Measurements from ENCODE around the gene CSPG4. TPM values are rescaled to one million over a fixed set of nuclear protein-coding genes. Genes with fewer than 3 reads are reported as not detected.
"Not testable (repeated sequence)": the region's sequence is repeated elsewhere in the genome, so short reads cannot be mapped to it uniquely, and the experiment has no call there.

CSPG4 gene
- total RNA-seq, 2 experiments from 2014 or later, result not detected

DNA sequence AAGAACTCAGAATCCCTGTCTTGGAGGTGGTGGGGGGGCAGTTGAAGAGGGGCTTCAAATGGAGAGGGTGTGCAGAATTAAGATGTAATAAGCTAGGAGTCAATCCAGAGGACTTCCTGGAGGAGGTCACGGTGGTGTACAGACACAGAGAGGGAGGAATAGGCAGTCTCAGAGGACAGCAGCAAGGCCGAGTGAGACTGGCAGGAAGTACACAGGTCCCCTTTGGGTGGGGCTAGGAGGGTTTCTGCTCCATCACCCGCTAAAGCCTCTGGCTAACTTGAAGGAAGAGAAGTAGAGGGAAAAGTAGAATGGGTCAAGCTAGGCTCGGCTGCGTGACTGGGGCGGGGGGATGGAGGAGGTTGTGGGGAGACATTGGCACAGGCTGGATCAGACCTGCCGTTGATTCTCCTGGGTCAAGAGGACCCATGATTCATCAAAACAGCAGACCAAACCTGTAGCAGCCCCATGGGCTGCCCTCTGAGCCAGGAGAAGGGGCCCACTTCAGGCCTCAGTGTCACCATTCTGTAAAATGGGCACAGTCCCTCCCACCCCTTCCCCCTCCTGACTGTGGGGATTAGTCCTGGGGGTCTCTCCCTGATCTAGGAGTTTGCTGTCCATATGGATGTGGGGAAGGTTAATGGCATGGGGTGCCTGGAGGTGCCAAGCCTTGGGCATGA is 16.9 kb downstream of the CSPG4 start:
- Mint-ChIP-seq H3K27me3 (peaks cover 7% of the 10 kb centered on the region), H3K4me3 (no peak overlapping the region), H3K27ac (no peak overlapping the region), H3K36me3 (no peaks in the 10 kb centered on the region), H3K9me3 (no peaks in the 10 kb centered on the region), H3K4me1 (peaks cover 19% of the 10 kb centered on the region)
- no peak for DNase-seq

DNA sequence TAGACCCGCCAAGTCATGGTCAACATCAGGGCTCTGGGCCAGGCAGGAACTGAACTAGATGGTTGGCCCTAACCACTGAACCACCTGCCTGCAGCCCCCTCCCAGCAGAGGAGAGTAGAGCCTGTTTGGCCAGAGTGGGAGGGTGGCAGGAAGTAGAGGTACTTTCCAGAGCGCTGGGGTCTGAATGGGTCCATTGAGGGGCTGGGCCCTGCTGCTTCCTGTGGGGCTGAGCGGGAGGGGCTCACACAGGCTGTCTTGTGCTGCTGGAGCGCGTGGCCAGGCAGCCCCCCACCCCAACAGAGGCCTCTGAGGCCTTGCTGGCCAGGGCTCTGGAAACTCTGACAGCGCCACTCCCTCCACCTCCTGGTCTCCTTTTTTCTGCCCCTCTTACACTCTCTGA is 17.4 kb downstream of the CSPG4 start:
- DNase-seq, result no peak
- Mint-ChIP-seq H3K4me3 (no peak overlapping the region), H3K9me3 (no peaks in the 10 kb centered on the region), H3K27me3 (peaks cover 7% of the 10 kb centered on the region), H3K4me1 (peaks cover 18% of the 10 kb centered on the region), H3K27ac (no peak overlapping the region), H3K36me3 (no peaks in the 10 kb centered on the region)

DNA sequence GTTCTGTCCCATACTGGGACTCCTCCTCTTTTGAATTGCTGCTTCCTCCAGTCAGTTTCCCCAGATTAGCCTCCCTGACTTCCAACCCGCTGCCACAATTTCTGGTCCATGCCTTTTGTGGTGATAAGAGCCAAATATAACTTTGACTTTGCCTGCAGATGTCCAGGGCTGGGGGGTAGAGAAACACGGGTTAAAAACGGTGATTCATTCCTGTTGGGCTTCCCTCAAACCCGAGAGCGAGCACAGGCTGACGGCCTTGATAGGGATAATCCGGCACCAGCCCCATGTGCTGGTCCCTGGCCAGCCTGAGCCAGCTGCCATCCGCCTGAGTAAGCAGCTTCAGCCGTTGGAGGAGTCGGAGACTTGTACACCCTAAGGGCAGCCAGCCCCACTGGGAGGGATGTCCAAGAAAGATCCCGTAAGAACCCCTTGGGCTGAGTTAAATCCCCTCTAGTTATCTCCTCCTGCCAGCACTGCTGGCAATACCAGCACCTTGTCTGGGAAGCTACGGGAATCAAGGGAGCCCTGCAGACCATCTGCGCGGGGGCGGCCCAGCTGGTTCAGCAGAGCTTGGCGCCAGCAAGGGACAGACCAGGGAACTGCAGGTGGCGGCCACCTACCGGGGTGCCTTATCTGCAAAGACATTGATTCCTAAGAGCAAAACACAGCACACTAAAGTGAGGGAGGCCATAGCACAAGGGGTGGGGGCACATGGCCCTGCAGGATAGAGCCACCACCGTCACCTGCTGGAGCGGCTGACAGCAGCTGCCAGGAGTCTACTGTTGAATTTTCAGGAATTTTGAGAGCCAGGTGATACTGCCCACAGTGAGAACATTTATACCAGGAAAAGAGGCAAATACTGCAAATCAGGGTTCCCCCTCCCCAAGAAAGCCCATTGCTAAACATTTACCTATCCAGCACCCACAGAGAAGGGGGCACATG is 18.1 kb downstream of the CSPG4 start:
- Mint-ChIP-seq H3K4me1 (peaks cover 14% of the 10 kb centered on the region), H3K9me3 (no peaks in the 10 kb centered on the region), H3K27ac (no peak overlapping the region), H3K36me3 (no peaks in the 10 kb centered on the region), H3K4me3 (no peak overlapping the region), H3K27me3 (peaks cover 7% of the 10 kb centered on the region)
- DNase-seq, result peak; percentile 21

DNA sequence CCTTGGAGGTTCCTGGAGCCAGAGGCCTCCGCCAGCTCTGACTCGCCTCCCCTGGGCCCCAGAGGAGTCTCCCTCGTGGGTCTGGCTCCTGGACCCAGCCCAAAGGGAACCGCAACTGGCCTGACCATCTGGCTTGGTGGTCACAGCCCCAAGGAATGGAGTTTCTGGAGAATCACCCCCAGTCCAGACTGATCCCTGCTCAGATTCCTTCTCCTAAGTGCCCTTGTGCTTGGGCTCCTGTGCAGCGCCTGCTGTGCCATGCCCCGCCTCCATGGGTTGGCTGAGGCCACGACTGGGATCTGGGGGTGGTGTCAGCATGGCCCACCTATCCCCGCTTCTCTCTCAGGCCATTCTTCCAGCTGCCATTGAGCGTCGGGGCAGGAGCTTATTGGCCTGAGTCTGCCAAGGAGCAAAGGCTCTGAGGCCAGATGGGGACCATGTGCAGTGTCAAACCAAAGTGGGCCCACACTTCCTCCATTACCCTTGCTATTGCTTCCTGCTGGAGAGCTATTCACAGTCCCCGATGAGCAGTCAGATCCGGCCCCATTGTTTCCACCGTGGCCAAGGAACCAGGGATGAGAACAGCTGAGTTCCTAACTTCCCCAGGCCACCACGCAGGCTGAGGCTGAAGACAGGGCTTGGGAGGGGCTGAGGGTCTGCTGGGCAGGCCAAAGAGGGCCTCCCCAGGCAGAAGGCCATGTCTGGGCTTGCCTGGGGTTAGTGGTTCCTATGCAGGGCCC is 19.0 kb downstream of the CSPG4 start:
- H3K27me3 Mint-ChIP-seq, result peaks cover 7% of the 10 kb centered on the region
- H3K27ac Mint-ChIP-seq, result no peak overlapping the region

DNA sequence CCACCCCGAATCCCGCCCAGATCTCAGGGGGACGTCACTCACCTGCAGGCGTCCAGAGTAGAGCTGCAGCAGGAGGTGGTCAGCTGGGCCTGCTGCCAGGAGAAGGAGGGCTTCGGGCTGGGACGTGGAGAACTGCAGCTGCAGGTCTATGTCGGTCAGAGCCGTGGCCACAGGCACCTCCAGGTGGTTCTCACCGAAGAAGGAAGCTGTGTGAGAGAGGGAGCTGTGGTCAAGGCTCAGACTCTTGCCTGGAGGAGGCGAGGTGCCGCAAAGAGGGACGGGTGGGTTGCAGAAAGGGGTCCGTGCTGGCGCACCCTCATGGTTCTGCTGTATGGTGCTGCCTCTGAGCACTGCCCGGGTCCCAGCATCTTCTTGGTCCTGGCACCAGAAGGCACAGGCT is 19.6 kb downstream of the CSPG4 start:
- not testable (repeated sequence) for H3K9me3 Mint-ChIP-seq, H3K36me3 Mint-ChIP-seq, H3K27ac Mint-ChIP-seq, DNase-seq, H3K4me3 Mint-ChIP-seq, H3K27me3 Mint-ChIP-seq
- H3K4me1 Mint-ChIP-seq, result peaks cover 14% of the 10 kb centered on the region

More for the DNA sequence above, 19.0 kb downstream of the CSPG4 start:
- Mint-ChIP-seq H3K4me1 (peaks cover 14% of the 10 kb centered on the region), H3K36me3 (no peaks in the 10 kb centered on the region), H3K4me3 (no peak overlapping the region), H3K9me3 (no peaks in the 10 kb centered on the region)
- no peak for DNase-seq

DNA sequence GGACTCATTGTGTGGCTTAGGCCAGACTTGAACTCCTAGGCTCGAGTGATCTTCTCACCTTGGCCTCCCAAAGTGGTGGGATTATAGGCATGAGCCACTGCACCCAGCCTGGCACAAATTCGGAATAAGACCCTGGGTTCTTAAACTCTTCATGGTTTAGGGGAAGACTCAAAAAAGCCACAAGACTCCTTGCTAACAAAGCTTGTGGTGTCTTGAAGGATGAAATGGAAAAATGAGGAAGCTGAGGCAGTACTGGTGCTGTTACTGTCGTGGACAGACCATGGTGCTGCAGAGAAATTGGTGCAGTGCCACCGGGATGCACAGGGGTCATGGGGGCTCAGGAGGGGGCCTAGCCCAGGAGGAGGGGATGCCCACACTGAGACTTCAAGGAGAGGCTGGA is 20.3 kb downstream of the CSPG4 start:
- H3K4me3 Mint-ChIP-seq, H3K9me3 Mint-ChIP-seq, H3K27me3 Mint-ChIP-seq, H3K36me3 Mint-ChIP-seq, H3K27ac Mint-ChIP-seq, DNase-seq: not testable (repeated sequence)
- H3K4me1 Mint-ChIP-seq, result peaks cover 14% of the 10 kb centered on the region

DNA sequence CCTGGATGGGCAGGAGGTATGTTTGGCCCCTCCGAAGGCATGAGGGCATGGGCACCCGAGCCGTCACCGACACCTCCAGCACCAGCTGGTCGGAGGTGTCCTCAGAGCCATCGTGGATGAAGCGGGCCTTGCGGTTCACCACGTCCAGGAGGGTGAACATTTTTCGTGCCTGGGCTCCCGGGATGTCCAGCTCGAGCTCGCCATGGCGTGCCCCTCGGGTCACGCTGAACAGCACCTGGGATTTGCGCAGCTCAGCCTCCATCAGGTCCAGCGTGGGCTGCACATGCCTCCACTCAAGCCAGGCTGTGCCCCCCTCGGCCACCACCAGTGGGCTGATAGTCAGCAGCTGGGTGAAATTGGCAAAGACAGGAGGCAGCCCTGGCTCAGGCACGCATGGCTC is 23.2 kb downstream of the CSPG4 start:
- not testable (repeated sequence) for H3K27me3 Mint-ChIP-seq, H3K4me3 Mint-ChIP-seq, H3K36me3 Mint-ChIP-seq, DNase-seq, H3K27ac Mint-ChIP-seq, H3K4me1 Mint-ChIP-seq, H3K9me3 Mint-ChIP-seq

DNA sequence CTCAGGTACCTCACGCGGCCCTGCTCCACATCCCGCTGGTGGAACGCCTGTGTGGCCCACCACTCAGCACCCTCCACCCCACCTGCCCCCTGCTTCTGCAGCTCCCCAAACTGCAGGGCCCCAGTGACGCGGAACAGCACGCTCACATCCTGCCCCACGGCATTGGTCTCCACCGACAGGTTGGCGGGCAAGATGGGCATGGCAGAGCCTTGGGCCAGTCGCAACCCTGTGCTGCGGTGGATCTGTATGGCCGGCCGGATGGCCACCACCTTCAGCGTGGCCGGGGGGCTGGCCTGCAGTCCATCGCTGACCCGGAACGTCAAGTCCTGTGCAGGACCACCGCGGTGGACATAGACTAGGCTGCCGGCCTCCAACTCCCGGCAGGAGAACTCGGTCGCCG is 23.8 kb downstream of the CSPG4 start:
- H3K4me1 Mint-ChIP-seq, result no peaks in the 10 kb centered on the region
- H3K27me3 Mint-ChIP-seq, result peaks cover 7% of the 10 kb centered on the region

DNA sequence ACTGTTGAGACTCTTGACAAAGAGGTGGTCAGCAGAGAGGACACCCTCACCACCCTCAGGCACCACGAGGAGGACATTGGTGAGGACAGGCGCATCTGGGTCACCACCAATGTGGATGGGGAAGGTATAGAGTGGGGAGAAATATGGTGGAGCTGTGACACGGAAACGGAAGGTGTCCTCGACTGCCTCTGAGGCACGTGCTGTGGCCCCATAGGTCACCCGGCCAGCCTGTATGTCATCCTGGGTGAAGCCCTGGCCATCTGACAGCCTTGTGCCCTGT is 24.4 kb downstream of the CSPG4 start:
- no peaks in the 10 kb centered on the region for H3K36me3 Mint-ChIP-seq
- H3K4me1 Mint-ChIP-seq, result no peaks in the 10 kb centered on the region
- no peaks in the 10 kb centered on the region for H3K9me3 Mint-ChIP-seq
- peaks cover 7% of the 10 kb centered on the region for H3K27me3 Mint-ChIP-seq
- DNase-seq, result no peak
- H3K4me3 Mint-ChIP-seq, result no peak overlapping the region
- H3K27ac Mint-ChIP-seq, result no peak overlapping the region

More for the DNA sequence above, 23.8 kb downstream of the CSPG4 start:
- DNase-seq, result no peak
- Mint-ChIP-seq H3K9me3 (no peaks in the 10 kb centered on the region), H3K36me3 (no peaks in the 10 kb centered on the region), H3K27ac (no peak overlapping the region), H3K4me3 (no peak overlapping the region)

DNA sequence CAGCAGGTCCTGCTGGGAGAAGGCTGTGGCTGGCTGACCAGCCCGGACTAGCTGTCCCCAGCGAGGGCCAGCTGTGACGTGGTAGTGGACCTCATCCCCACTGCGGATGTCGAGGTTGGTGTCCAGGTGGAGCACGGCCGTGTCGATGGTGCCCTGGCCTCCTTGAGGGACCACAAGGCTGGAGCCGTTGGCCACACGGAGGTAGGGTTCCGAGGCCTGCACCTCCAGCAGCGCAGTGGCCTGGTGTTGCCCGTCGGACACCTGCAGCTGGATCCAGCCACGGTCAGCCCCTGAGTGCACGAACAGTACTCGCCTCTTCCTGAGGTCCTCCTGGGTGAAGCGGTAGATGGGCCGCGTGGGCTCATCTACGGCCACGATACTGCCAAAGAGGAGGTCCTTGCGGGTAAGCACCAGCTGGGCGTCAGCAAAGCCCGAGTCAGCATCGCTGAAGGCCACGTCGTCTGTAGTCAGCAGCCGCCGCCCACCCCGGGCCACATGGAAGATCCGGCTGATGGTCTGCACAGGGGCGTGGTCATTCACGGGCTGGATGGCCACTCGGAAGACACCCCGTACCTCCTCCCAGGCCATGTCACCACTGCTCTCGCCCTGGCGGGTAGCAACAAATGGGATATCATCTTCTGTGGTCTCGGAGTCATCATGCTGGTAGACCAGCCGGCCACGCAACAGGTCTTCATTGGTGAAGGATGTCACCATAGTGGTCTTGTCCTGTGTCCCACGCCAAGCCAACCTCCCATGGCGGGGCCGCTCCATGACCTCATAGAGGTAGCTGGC is 25.0 kb downstream of the CSPG4 start:
- H3K9me3 Mint-ChIP-seq, result no peaks in the 10 kb centered on the region
- no peaks in the 10 kb centered on the region for H3K4me1 Mint-ChIP-seq
- no peak for DNase-seq
- no peak overlapping the region for H3K4me3 Mint-ChIP-seq
- H3K36me3 Mint-ChIP-seq, result no peaks in the 10 kb centered on the region
- H3K27ac Mint-ChIP-seq, result no peak overlapping the region
- H3K27me3 Mint-ChIP-seq, result peaks cover 6% of the 10 kb centered on the region

DNA sequence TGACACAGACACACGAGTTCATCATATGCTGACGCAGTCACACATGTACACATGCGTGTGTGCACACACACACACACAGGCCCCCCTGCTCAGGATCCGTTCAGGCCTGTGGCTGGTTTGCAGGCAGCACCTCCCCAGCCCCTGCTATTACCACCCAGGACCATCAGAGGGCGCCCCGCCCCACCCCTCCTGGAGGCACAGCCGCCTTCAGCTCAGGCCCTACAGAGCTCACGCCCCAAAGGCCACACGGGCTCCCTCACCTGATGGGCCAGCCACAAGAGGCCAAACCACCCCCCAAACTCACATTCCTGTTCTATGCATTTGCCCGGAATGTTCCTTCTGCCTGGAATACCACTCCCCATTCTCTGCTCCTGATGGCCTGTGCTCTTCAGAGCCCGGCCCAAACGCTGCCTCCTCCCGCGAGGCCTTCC is 26.4 kb downstream of the CSPG4 start:
- not testable (repeated sequence) for H3K27ac Mint-ChIP-seq, H3K4me1 Mint-ChIP-seq, H3K36me3 Mint-ChIP-seq, H3K27me3 Mint-ChIP-seq, H3K4me3 Mint-ChIP-seq, H3K9me3 Mint-ChIP-seq
- peak; percentile 84 for DNase-seq

DNA sequence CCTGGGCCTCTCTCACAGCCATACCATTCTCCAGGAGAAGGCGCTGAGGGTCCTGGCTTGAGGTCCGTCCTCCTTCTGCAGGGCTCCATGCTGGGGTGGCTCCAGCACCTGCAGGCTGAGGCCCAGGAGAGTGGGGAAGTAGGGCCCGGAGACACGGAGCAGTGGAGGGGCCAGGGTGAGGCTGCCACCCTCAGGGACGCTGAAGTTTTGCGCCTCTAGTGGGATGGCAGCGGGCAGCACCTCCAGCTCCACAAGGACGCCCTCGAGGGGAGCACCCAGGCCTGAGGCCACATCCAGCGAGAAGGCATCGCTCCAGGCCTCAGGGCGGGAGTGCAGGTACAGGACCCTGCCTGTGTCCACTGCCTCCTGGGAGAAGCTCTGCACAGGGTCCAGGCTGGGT is 27.5 kb downstream of the CSPG4 start:
- H3K27me3 Mint-ChIP-seq, result no peaks in the 10 kb centered on the region
- DNase-seq, result no peak

DNA sequence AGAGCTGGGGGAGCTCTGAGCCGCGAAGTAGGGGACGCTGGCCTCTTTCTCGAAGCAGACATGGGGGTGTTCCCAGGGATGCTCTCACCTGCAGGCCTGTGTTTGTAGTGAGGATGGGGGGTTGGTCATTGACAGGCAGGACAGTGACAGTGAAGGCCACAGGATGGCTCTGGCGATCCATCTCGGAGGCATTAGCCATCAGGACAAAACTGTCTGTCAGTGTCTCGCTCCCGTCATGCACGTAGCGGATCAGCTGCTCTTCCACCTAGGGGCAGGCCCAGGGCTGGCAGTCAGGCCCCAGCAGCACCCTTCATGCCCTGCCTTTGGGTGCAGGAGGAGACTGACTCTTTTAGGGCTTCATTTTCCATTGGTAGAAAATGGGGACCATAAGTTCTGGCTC is 28.0 kb downstream of the CSPG4 start:
- DNase-seq, result no peak
- Mint-ChIP-seq H3K4me1 (no peaks in the 10 kb centered on the region), H3K4me3 (peak overlapping the region; percentile 4), H3K27me3 (no peaks in the 10 kb centered on the region), H3K36me3 (no peaks in the 10 kb centered on the region), H3K9me3 (no peaks in the 10 kb centered on the region), H3K27ac (no peak overlapping the region)

More for the DNA sequence above, 27.5 kb downstream of the CSPG4 start:
- H3K4me3 Mint-ChIP-seq, result no peak overlapping the region
- no peak overlapping the region for H3K27ac Mint-ChIP-seq
- no peaks in the 10 kb centered on the region for H3K36me3 Mint-ChIP-seq
- no peaks in the 10 kb centered on the region for H3K9me3 Mint-ChIP-seq
- H3K4me1 Mint-ChIP-seq, result no peaks in the 10 kb centered on the region

DNA sequence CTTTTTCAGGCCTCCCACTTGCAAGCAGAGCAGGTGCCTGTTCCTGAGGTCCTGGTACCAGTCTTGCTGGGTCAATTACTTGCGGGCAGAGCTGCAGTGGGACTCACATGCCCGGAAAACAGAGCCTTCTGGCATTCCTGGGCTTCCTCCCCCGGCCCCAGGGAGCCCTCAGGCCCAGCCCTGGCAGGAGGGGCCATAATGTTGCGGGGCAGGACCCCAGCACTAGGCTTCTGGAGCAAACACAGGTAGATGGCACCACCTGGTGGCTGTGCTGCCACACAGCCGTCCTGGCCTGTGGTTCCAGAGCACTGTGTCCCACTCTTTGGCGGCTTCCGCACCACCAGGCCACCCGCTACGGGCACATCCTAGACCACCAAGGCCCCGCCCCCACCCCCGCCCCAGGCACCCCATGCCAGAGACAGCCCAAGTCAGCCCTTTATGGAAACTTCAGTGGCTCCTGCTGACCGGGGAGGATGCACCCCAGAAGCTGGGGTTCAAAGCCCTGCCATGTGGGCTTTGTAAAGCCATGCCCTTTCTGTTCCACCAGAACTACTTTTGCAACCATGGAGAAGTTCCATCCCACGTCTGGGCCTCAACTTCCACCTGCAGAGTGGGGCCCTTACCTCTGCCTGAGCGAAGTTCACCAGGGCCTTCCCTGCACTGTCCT is 28.9 kb downstream of the CSPG4 start:
- H3K27ac Mint-ChIP-seq, H3K27me3 Mint-ChIP-seq, H3K4me3 Mint-ChIP-seq, H3K9me3 Mint-ChIP-seq, H3K4me1 Mint-ChIP-seq, H3K36me3 Mint-ChIP-seq: not testable (repeated sequence)
- peak; percentile 75 for DNase-seq
